Ascending aorta (tissue), 2 donors: ENCODE results near the gene UNC13A. TPM values are rescaled to one million over a fixed set of nuclear protein-coding genes. Genes with fewer than 3 reads are reported as not detected.

ENCODE experiments used
- DNase-seq, 2 donors: peaks; one replicate each; pipeline ENCODE4 v3.0.0-alpha.2; 2019; ENCODE audit warnings: low spot score in 2 of 2
- H3K27ac ChIP-seq, 2 donors: fragments of 200-600 bp; sonication (generic); one replicate each; pipeline ENCODE4 v1.5.1; 2016 to 2017; ENCODE audit warnings: mild to moderate bottlenecking in 1 of 2
- H3K27me3 ChIP-seq: fragments of 200-600 bp; sonication (generic); one replicate; pipeline ENCODE4 v1.5.1; 2017
- H3K36me3 ChIP-seq, 2 donors: fragments of 200-600 bp; sonication (generic); one replicate each; pipeline ENCODE4 v1.5.1; 2016
- H3K4me1 ChIP-seq, 2 donors: fragments of 200-600 bp; sonication (generic); one replicate each; pipeline ENCODE4 v1.5.1; 2016 to 2017; ENCODE audit warnings: mild to moderate bottlenecking in 1 of 2
- H3K4me3 ChIP-seq, 2 donors: fragments of 200-600 bp; sonication (generic); one replicate each; pipeline ENCODE4 v1.5.1; 2016 to 2017; ENCODE audit warnings: mild to moderate bottlenecking in 1 of 2
- H3K9me3 ChIP-seq, 2 donors: fragments of 200-600 bp; sonication (generic); one replicate each; pipeline ENCODE4 v1.5.1; 2016
- CTCF ChIP-seq, 3 experiments: fragments of 200-600 bp in 2 of 3; fragments of 450-650 bp in 1 of 3; sonication (generic) in 2 of 3; IDR thresholded peaks; one replicate each; pipeline ENCODE4 v1.5.1; 2016 to 2019; ENCODE audit warnings: antibody characterized with exemption in 3 of 3, mild to moderate bottlenecking in 1 of 3, moderate library complexity in 1 of 3
- intact Hi-C: fragments of 100-400 bp; cut with DNase I; formaldehyde crosslinking; loops from one replicate; pipeline ENCODE4 v1.15.1; 2023
- total RNA-seq: library from RNA; depleted of rRNA; stranded (reverse); fragments of >200 nt; gene quantifications from one replicate; pipeline ENCODE4 v1.1.0, GENCODE V29; 2016

Gene UNC13A
- total RNA-seq, 1 donor from 2014 or later: 2.2 TPM

- no peak overlapping the region for H3K27ac ChIP-seq
- intact Hi-C loops: no loop called here
- no peaks in the 10 kb centered on the region for H3K9me3 ChIP-seq
- no peak for DNase-seq
- H3K4me3 ChIP-seq: no peak overlapping the region
- no peaks in the 10 kb centered on the region for H3K27me3 ChIP-seq
- no peak for TF ChIP-seq CTCF (IDR thresholded peaks at IDR 0.05)
- peaks cover 41 to 53% of the 10 kb centered on the region in 2 donors for H3K36me3 ChIP-seq
- no peaks in the 10 kb centered on the region for H3K4me1 ChIP-seq
Observed at GRCh38 chr19:17579661-17580244, 108.4 kb downstream of the UNC13A start.

GRCh38 chr19:17577457-17578097, 110.6 kb downstream of the UNC13A start:
- no peaks in the 10 kb centered on the region for H3K9me3 ChIP-seq
- DNase-seq: no peak
- H3K4me1 ChIP-seq: no peaks in the 10 kb centered on the region
- intact Hi-C loops: no loop called here
- no peak for TF ChIP-seq CTCF (IDR thresholded peaks at IDR 0.05)
- H3K36me3 ChIP-seq: peaks cover 43 to 55% of the 10 kb centered on the region in 2 donors
- H3K4me3 ChIP-seq: no peak overlapping the region
- no peak overlapping the region for H3K27ac ChIP-seq
- no peaks in the 10 kb centered on the region for H3K27me3 ChIP-seq

GRCh38 chr19:17576758-17577456, 111.2 kb downstream of the UNC13A start:
- peaks cover 49 to 55% of the 10 kb centered on the region in 2 donors for H3K36me3 ChIP-seq
- H3K27ac ChIP-seq: no peak overlapping the region
- no peaks in the 10 kb centered on the region for H3K4me1 ChIP-seq
- no peak for DNase-seq
- intact Hi-C loops: no loop called here
- no peaks in the 10 kb centered on the region for H3K27me3 ChIP-seq
- H3K9me3 ChIP-seq: no peaks in the 10 kb centered on the region
- no peak for TF ChIP-seq CTCF (IDR thresholded peaks at IDR 0.05)
- no peak overlapping the region for H3K4me3 ChIP-seq

- H3K36me3 ChIP-seq: peaks cover 50 to 55% of the 10 kb centered on the region in 2 donors
- no peaks in the 10 kb centered on the region for H3K27me3 ChIP-seq
- no peak overlapping the region for H3K4me3 ChIP-seq
- H3K9me3 ChIP-seq: no peaks in the 10 kb centered on the region
- intact Hi-C loops: no loop called here
- no peaks in the 10 kb centered on the region for H3K4me1 ChIP-seq
- DNase-seq: no peak
- TF ChIP-seq CTCF (IDR thresholded peaks at IDR 0.05): no peak
- no peak overlapping the region for H3K27ac ChIP-seq
Observed at GRCh38 chr19:17575871-17576757, 112.0 kb downstream of the UNC13A start.

- peaks cover 51 to 61% of the 10 kb centered on the region in 2 donors for H3K36me3 ChIP-seq
- no peak overlapping the region for H3K4me3 ChIP-seq
- intact Hi-C loops: no loop called here
Observed at GRCh38 chr19:17572638-17573037, 115.5 kb downstream of the UNC13A start.

More at GRCh38 chr19:17572638-17573037, 115.5 kb downstream of the UNC13A start:
- no peaks in the 10 kb centered on the region for H3K4me1 ChIP-seq
- H3K9me3 ChIP-seq: no peaks in the 10 kb centered on the region
- TF ChIP-seq CTCF (IDR thresholded peaks at IDR 0.05): no peak
- no peak overlapping the region for H3K27ac ChIP-seq
- H3K27me3 ChIP-seq: no peaks in the 10 kb centered on the region
- no peak for DNase-seq
